GM21723 (cell line): ENCODE data around the gene ACYP2.

ENCODE experiments used
- ATAC-seq: cut with Tn5 transposase; IDR thresholded peaks from one replicate; pipeline ENCODE4 v1.9.1; 2021; ENCODE audit warnings: mild to moderate bottlenecking, moderate library complexity; ENCODE audit not compliant: unreplicated experiment

ACYP2 gene

DNA sequence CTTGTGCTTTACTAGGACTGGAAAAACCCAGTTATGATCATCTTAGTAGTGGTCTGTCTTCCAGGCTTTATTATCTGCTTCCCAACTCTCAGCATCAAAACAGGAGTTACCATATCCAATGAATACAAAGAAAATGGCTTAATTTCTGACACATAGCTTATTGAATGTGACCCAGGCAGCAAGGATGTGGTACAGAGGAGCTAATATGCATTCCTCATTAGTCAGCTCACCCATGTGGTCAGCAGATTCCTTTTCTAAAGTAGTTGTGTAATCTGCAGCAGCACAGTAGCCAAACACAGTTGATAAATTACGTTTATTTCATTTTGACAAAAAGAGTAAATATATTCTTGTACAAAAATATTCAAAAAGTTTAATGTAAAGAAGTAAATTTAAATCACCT is 97.0 kb downstream of the ACYP2 start:
- ATAC-seq: no peak

DNA sequence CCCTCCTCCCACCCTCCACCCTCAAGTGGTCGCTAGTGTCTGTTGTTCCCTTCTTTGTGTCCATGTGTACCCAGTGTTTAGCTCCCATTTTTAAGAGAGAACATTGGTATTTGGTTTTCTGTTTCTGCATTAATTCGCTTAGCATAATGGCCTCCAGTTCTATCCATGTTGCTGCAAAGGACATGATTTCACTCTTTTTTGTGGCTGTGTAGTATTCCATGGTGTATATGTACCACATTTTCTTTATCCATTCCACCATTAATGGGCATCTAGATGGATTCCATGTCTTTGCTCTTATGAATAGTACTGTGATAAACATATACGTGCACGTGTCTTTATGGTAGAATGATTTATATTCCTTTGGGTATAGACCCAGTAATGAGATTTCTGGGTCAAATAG is 97.7 kb downstream of the ACYP2 start:
- no peak for ATAC-seq

DNA sequence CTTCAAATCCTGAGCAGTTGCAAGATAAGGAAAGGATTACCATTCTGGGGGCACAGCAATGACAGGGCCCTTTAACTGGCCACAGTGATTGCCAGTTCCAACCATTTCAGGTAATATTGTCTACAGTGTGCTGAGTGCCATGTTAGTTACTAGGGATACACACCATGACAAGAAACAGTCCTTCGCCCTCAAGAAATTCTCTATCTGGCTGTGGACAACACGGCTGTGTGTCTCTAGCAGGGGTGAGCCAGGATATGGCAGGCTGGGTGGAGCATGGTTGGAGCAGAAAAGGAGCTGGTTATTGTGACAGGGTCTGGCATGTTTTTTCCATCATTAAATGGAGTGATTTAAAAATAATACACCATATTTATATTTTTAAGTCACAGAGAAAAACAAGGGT is 109.6 kb downstream of the ACYP2 start:
- ATAC-seq: no peak

DNA sequence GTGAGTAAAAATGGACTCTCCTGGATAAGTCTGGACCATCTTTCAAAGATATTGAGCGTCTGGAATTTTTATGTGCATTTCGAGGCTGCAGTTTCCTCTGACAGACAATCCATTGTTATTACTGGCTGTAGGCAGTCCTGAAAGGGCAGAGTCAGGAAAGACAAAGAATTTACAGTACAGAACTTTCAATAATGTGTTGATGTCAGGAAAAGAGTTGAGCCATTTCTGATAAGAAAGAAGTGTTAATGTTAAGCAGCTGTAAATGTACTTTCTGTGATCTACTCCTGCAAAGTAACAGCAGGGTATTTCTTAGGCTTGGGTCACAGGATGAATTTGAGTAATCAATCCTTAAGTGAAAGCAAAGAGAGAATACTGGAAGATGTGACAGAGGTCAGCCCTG is 110.8 kb downstream of the ACYP2 start:
- no peak for ATAC-seq

DNA sequence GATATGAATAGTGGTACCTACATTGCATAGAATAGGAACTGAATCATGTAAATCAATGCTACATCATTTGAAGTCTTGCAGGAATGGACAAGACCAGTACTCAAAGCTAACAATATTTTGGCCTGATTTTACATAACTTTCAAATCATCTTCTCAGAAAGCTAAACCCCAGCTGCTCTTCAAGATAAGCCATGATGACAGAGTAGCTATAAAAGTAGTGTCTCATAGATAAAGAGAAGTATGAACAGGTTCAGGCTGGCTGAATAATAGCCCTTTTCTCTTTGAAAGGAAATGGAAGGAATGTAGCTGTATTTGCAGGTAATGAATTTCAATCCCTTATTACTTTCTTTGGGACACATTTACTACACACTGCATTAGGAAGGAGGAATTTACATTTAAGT is 112.4 kb downstream of the ACYP2 start:
- ATAC-seq: no peak

DNA sequence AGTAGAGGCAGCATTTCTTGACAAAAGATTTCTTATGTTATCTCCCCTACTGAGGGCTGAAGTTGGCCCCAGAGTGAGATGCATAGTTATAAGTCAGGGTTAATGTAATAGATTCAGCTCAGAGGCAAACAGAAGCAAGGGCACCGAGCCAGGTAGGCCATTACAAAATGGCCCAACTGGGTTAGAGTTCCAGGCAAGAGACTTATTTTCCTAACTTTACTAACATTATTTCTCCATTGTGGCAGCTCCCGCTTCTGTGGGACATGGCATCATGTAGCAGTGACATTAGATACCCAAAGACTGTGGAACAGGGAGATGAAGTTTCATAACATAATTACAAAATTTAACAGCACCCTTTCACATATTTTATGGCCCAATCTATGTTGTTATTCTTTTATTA is 113.5 kb downstream of the ACYP2 start:
- ATAC-seq: no peak

DNA sequence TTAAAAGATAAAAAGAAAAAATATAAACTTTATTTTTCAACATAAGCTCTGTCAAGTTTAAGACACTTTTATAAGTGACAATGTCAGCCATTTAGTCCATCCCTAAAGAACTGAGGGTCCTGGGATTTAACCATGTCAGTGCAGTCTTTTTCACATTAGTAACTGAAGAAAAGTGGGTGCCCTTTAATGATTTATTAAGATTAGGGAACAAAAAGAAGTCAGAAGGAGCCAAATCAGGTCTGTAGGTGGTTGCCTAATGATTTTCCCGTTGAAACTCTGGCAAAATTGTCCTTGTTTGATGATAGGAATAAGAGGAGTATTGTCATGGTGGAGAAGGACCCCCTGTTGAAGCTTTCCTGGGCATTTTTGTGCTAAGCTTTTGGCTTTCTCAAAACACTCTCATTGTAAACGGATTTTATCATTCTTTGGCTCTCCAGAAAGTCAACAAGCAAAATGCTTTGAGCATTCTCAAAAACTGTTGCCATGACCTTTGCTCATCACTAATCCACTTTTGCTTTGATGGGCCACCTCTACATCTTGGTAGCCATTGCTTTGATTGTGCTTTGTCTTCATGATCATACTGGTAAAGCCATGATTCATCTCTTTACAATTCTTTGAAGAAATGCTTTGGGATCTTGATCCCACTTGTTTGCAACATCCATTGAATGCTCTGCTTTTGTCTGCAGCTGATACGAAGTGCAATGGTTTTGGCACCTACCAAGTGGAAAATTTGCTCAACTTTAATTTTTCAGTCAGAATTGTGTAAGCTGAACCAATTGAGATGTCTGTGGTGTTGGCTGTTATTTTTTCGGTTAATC is 118.6 kb downstream of the ACYP2 start:
- no peak for ATAC-seq

DNA sequence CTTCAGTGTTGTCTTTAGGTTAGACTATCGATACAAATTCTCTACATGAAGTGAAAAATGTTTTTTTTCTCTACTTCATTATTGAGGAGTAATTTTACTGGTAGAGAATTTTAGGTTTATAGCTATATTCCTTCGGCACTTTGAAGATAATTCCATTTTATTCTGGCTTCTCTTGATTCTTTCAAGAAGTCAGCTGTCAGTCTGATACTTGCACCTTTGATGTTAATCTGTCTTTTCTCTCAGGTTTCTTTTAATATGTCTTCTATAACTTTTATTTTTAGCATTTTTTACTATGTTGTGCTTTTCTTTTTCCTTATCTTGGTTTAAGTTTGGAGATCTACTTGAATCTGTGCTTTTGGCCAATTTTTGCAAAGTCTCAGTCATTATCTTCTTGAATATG is 122.0 kb downstream of the ACYP2 start:
- ATAC-seq: no peak

DNA sequence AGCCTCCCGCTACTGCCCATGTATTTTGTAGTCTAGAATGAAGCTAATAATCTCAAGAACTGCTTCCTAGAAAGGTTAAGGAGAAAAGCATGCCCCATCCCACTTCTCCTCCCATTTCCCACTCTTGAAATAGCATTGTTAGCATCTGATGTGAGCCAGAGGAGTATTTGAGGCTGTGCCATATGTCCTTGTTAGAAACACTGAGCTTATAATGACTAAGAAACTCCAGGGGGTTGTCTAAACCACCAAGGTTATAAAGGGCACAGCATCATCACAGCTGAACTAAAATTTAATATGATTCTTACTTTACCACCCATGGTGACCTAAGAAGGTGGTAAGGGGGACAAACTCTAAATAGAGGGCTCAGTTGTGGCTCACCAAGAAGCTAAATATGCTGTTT is 124.0 kb downstream of the ACYP2 start:
- no peak for ATAC-seq

DNA sequence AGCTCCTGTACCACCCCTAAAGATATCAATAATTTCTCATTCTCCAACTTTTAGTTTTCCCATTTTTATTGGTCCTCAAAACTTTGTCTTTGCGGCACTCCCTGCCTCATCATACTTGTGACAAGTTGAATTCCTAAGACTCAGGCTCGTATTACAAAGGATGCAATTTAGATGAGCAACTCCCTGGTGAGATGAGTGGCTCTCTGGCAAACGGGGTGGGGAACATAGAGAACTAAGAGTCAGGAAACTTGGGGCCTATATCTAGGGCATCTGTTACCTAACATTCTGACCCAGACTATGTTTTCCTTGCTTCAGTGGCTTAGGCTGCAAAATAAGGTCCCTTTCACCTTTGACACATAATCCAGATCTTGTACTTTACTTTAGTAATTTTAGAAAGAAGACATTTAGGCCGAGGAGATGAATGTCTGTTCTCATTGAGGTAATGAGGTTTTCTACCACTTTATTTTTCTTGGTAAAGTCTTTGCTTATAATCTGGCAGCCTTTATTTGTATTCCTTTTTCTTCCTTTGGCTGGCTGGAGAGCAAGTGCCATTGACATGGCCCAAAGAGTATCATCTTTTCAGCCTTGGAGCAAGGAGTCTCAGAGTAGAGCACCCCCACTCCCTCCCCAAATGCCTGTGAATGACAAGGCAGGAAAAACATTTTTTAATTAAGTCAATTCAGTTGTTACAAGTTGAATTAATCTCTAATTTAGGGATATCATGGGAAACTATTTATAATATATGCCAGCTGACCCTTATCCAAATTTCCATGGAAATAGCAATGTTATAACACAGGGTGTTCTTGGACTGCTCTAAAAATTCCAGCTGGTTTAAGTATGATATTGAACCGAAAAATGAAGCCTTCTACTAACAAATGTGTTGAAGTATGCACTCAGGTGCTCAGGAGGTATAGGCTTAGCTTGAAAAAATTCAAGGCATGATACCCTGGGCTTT is 125.4 kb downstream of the ACYP2 start:
- ATAC-seq: no peak

DNA sequence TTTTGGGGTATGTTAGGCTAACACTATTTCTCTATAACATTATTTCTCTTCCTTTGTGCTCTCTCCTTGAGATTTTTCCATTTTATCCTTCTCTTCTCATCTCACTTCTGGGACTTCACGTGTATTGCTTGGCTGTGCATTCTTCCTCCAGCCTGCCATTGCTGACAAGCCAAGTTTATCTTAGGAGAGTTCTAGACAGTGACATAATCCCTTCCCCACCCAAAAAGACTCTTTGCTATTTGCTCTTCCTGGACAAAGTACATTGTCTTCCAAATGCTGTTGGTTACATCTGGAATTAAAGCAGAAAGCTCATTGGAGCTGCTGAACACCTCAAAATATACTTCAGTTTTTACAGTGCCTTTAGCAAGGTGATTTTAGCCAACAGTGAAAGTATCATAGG is 131.7 kb downstream of the ACYP2 start:
- ATAC-seq: no peak

DNA sequence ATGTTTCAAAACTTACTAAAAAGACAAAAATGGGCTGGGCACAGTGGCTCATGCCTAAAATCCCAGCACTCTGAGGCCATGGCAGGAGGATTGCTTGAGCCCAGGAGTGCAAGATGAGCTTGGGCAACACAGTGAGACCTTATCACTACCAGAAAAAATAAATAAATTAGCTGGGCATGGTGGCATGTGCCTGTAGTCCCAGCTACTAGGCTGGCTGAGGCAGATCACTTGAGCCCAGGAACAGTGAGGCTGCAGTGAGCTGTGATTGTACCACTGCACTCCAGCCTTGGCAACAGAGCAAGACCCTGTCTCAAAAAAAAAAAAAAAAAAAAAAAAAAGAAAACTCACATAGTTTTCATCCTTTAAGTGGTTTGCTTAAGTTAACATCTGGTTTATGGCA is 134.2 kb downstream of the ACYP2 start:
- no peak for ATAC-seq

DNA sequence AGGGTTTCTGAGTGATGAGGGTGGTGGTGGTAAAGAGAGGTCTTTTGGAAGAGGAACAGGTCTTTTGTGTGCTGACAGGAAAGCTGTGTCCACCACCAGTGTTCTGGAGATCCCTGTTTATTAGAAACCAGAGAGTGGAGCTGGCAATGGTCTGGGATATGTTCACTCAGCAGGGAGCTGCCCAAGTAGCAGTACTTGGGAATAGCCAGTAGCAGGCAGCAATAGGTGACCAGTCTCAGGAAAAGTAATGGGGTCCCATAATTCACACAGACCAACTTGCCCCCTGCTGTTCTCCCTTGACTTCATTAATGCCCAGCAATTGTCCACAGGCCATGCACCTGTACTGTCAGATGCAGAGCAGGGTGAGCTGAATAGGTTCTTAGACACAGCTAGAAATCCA is 138.8 kb downstream of the ACYP2 start:
- ATAC-seq: no peak

DNA sequence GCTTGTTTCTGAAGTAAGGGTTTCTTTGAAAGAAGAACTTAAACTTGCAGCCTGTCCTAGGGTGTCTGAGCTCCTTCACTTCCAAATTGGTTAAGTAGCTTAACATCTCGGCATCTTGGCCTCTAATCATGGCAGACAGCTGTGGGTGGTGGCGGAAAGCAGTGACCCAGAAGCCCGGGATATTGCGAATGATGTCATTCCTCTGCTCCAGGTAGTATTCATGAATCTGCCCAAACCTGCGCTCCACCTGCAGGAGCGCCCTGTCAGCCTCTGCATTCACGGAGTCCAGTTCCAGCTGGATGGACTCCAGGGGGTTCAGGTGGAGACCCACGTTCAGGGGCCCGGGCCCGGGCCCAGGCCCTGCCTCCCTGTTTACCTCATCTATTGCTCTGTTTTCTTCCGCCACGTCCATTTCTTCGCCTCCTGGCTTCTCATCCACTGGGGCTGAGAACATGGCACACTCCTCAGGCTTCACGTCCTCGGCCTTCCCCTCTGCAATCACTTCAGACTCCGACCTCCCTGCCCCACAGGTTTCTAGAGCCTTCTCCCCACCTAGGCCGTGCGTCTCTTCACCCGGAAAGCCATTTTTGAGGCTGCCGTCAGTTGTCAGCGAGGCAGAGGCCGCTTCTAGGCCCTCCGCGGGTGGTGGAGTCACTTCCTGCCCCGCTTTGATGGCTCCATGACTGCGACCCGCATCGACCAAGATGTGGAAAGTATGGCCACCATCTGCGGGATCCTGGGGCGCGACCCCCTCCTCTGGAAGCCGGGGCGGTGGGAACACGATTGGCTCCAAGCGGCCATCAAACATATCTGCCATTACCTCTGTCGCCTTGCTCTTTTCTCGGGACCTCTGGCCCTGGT is 140.0 kb downstream of the ACYP2 start:
- no peak for ATAC-seq

DNA sequence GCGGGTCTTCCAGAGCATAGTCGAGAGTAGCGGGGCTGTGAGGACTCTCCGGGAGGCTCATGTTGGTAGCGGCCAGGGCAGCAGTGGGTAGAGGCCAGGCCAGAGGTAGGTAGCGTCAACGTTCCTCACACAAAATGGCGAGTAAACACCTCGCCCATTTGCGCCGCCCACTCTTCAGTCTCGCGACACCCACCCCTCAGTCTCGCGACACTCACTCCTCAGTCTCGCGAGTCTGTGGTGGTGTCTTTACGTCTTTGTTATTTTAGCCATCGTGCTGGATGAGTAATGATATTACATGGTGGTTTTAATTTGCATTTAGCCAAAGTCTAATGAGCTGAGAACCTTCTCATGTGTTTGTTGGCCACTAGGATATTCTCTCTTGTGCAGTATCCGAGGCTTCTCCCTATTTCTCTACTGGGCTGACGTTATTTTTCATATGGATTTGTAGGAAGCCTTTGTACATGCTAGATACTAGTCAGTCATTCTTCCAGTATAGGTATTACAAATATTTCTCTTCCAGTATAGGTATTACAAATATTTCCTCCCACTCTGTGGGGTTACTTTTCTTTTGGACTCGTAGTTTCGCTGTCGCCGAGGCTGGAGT is 140.8 kb downstream of the ACYP2 start, which contains the start of gene TSPYL6:
TSS of gene TSPYL6 (minus strand) at position 139 of the 604 bp plus-strand sequence. CDS start at position 61, 78 bp downstream.
- no peak for ATAC-seq

DNA sequence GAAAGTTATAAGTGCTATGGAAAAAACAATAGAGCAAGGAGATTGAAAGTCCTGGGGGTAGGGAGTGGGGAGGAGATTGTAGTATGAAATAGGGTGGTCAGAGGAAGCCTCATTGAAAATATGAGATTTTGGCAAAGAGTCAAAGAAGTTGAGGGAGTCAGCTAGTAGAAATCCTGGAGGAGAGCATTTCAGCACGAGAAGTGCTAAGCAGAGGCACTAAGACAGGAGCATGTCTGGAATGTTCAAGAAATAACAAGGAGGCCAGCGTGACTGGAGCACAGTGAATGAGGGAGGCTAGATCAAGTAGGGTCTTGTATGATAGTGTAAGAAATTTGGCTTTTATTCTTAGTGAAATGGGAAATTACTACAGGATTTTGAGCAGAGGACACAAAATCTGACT is 142.8 kb downstream of the ACYP2 start:
- no peak for ATAC-seq

DNA sequence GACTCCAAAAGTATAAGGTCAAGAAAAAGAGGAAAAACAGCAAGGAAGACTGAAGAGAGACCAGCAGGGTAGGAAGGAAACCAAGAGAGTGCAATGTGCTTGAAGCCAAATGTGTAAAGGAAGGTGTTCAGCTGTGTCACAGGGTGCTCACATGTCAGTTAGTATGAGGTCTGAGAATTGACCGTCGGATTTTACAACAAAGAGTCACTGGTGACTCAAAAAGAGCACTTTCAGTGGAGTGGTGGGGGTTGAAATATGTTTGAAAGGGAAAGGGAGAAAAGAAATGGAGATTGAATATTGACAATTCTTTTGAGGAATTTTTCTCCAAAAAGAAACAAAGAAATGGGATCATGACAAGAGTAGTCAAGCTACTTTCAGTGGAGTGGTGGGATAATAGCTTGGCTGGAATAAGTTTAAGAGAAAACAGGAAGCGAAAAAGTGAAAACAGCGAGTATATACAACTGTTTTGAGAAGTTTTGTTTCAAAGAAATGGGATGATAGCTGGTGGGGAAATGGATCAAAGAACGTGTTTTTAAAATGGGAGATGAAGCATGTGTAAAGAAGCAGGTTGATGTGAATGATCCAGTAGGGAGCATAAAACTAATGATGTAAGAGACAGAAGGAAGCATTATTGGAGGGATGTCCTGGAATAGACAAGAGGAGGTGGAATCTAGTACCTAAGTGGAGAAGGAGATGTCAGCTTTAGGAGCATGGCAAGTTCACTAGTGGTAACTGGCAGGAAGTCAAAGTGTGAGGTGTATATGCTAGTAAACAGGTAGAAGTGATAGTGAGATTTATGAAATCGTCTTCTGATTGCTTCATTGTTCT is 144.2 kb downstream of the ACYP2 start:
- no peak for ATAC-seq

DNA sequence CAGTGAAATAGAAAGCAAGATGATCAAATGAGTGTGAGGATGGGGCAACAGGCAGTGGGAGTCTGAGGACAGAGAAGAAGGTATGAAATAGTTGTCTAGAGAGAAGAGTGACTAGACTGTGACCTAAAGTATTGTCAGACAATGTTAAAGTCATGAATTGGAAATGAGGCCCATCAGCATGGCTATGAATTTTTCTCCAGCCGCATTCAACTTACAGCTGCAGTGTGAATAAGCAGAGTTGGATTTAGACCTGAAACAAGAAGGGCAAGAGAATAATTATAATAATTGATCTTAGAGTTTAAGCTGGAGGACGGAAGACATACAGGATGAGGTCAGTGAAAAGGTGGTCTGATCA is 144.8 kb downstream of the ACYP2 start:
- ATAC-seq: no peak

DNA sequence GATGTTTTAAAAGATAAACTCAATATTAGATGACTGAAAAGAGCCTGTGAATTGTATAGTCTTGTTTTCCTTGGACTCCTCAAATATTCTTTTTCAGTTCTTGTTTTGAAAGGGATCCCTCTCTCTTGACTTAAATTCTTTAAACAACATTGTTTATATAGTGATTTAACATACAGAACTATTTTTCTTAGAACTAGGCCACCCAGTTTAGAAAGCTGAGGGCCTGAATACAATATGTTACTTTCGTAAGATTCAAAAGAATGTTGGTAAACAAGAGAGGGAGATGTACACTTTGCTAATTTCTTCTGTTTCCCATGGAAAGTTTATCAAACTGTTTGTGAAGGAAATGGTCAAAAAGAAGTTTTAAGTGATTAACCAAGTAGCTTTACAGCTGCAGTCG is 146.1 kb downstream of the ACYP2 start:
- ATAC-seq: no peak
